Keratinocyte (primary cell): Measurements from ENCODE around the gene CD1E. TPM values are rescaled to one million over a fixed set of nuclear protein-coding genes. Genes with fewer than 3 reads are reported as not detected.

ENCODE experiments used
- DNase-seq: peaks from one replicate; pipeline ENCODE4 v3.0.0-alpha.2; 2011; ENCODE audit warnings: low read depth, missing footprints, low spot score
- FAIRE-seq: peaks from 2 replicates; lab custom pipeline; 2011; peaks lifted over from hg19 to GRCh38; lab: Jason Lieb, UNC
- H2AFZ ChIP-seq: 2 replicates; pipeline ENCODE4 v1.6.0; 2012; ENCODE audit warnings: low read length, control low read depth, inconsistent platforms; ENCODE audit not compliant: control insufficient read depth
- H3K27ac ChIP-seq: 2 replicates; pipeline ENCODE4 v1.5.1; 2011; ENCODE audit warnings: low read length; ENCODE audit not compliant: control insufficient read depth, insufficient read depth
- H3K27me3 ChIP-seq: 3 replicates; pipeline ENCODE4 v1.6.0; 2011; ENCODE audit warnings: low read length; ENCODE audit not compliant: control insufficient read depth, insufficient read depth; ENCODE audit errors: extremely low read depth
- H3K36me3 ChIP-seq, 2 experiments: 2 replicates in 1 of 2; 3 replicates in 1 of 2; pipeline ENCODE4 v1.5.1; 2011; ENCODE audit warnings: low read length in 2 of 2, mild to moderate bottlenecking in 1 of 2; ENCODE audit not compliant: control insufficient read depth in 2 of 2, insufficient read depth in 2 of 2; ENCODE audit errors: extremely low read depth in 1 of 2
- H3K4me1 ChIP-seq: 3 replicates; pipeline ENCODE4 v1.5.1; 2011; ENCODE audit warnings: low read length; ENCODE audit not compliant: control insufficient read depth, insufficient read depth; ENCODE audit errors: extremely low read depth
- H3K4me2 ChIP-seq: 3 replicates; pipeline ENCODE4 v1.6.0; 2011; ENCODE audit warnings: low read depth, low read length; ENCODE audit not compliant: control insufficient read depth, insufficient read depth; ENCODE audit errors: extremely low read depth
- H3K4me3 ChIP-seq, 3 experiments: fragments of 200-600 bp in 1 of 3; sonication (generic) in 1 of 3; 2 replicates in 2 of 3; 3 replicates in 1 of 3; pipeline ENCODE4 v1.5.1; 2011 to 2016; ENCODE audit warnings: low read length in 3 of 3, mild to moderate bottlenecking in 3 of 3, control low read depth in 2 of 3, inconsistent platforms in 1 of 3, low read depth in 1 of 3, mixed read lengths in 1 of 3, mixed run types in 1 of 3, moderate library complexity in 1 of 3; ENCODE audit not compliant: control insufficient read depth in 2 of 3, insufficient read depth in 2 of 3; ENCODE audit errors: extremely low read depth in 1 of 3
- H3K79me2 ChIP-seq: 2 replicates; pipeline ENCODE4 v1.6.0; 2012; ENCODE audit warnings: low read length; ENCODE audit not compliant: control insufficient read depth, insufficient read depth
- H3K9ac ChIP-seq: 3 replicates; pipeline ENCODE4 v1.6.0; 2011; ENCODE audit warnings: low read length; ENCODE audit not compliant: control insufficient read depth, insufficient read depth; ENCODE audit errors: extremely low read depth
- H3K9me1 ChIP-seq: 3 replicates; pipeline ENCODE4 v1.6.0; 2011; ENCODE audit warnings: low read length; ENCODE audit not compliant: control insufficient read depth, insufficient read depth; ENCODE audit errors: extremely low read depth
- H3K9me3 ChIP-seq: 2 replicates; pipeline ENCODE4 v1.5.1; 2012; ENCODE audit warnings: low read depth, low read length; ENCODE audit not compliant: control insufficient read depth
- H4K20me1 ChIP-seq: 3 replicates; pipeline ENCODE4 v1.6.0; 2011; ENCODE audit warnings: low read length; ENCODE audit not compliant: control insufficient read depth, insufficient read depth; ENCODE audit errors: extremely low read depth
- EZH2 ChIP-seq: IDR thresholded peaks from one replicate; pipeline ENCODE4 v1.6.1; 2012; ENCODE audit warnings: inconsistent platforms, mild to moderate bottlenecking, low read length, moderate library complexity
- dilution Hi-C: fragments of 300-500 bp; cut with MboI; formaldehyde crosslinking; loops from one replicate; pipeline ENCODE4 v1.7.0; 2020; ENCODE audit warnings: low sequenced_read_pairs; ENCODE audit not compliant: extremely low pct_ligation_motif_present
- polyA plus RNA-seq, 5 experiments: library from polyadenylated mRNA; depleted of rRNA in 3 of 5; stranded (reverse) in 3 of 5; stranded (forward) in 1 of 5; unstranded in 1 of 5; fragments of >200 nt; gene quantifications; 1 replicate in 1 of 5; 2 replicates in 3 of 5; 3 replicates in 1 of 5; pipeline versions ENCODE4 v1.2.1 to v1.2.3, GENCODE V29; 2011 to 2012; ENCODE audit warnings: missing spikeins in 2 of 5, low read depth in 1 of 5, low replicate concordance in 1 of 5
- TF ChIP-seq, protein P1 (sequence below), 3 experiments: IDR thresholded peaks in 1 of 3; conservative IDR thresholded peaks in 1 of 3; optimal IDR thresholded peaks in 1 of 3; 2 replicates in 2 of 3; 3 replicates in 1 of 3; pipeline versions ENCODE3 to v1.5.1; 2011; ENCODE audit warnings: low read length in 3 of 3, mild to moderate bottlenecking in 3 of 3, moderate library complexity in 2 of 3, control low read depth in 1 of 3, inconsistent platforms in 1 of 3; ENCODE audit not compliant: insufficient read depth in 2 of 3; ENCODE audit errors: extremely low read depth in 1 of 3

CD1E gene
- polyA plus RNA-seq, 1 donor (not counting 4 experiments of a cell fraction or from before 2014, with no cell fraction given) = not detected

DNA sequence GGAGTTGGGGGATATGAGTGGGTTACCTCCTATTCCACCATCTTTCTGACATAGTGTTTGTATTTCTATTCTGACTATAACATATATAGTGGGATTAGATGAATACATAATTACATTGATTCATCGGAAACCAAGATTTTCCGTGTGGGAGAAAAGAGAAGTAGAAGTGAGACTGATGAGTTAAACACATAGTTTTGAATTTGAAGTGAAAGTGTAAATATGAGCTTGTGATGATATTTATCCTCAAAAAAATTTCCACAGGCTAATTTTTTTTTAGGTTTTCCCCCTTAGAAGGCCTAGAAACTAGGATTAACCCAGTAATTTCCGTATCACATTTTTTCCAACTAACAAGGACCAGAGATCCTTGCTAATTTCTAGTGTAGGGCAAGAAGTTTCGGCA is 29.3 kb upstream of the CD1E start:
- no peaks in the 10 kb centered on the region for H3K79me2 ChIP-seq
- TF ChIP-seq, protein P1, sequence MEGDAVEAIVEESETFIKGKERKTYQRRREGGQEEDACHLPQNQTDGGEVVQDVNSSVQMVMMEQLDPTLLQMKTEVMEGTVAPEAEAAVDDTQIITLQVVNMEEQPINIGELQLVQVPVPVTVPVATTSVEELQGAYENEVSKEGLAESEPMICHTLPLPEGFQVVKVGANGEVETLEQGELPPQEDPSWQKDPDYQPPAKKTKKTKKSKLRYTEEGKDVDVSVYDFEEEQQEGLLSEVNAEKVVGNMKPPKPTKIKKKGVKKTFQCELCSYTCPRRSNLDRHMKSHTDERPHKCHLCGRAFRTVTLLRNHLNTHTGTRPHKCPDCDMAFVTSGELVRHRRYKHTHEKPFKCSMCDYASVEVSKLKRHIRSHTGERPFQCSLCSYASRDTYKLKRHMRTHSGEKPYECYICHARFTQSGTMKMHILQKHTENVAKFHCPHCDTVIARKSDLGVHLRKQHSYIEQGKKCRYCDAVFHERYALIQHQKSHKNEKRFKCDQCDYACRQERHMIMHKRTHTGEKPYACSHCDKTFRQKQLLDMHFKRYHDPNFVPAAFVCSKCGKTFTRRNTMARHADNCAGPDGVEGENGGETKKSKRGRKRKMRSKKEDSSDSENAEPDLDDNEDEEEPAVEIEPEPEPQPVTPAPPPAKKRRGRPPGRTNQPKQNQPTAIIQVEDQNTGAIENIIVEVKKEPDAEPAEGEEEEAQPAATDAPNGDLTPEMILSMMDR (optimal IDR thresholded peaks at IDR 0.05 in 1 of 3, IDR thresholded peaks at IDR 0.05 in 1 of 3, conservative IDR thresholded peaks at IDR 0.05 in 1 of 3; ENCODE audit: extremely low read depth in 1 of 3, insufficient read depth in 2 of 3, low read length in 3 of 3) = no peak
- TF ChIP-seq EZH2 = no peak
- dilution Hi-C loops = no loop called here
- H4K20me1 ChIP-seq = no peaks in the 10 kb centered on the region
- no peak overlapping the region for H3K27ac ChIP-seq
- no peak overlapping the region for H3K4me3 ChIP-seq
- no peaks in the 10 kb centered on the region for H3K9me3 ChIP-seq
- no peak overlapping the region for H2AFZ ChIP-seq
- DNase-seq (no peak), FAIRE-seq (no peak)
- H3K27me3 ChIP-seq = no peaks in the 10 kb centered on the region
- no peak overlapping the region for H3K9ac ChIP-seq
- no peak overlapping the region for H3K4me2 ChIP-seq
- H3K4me1 ChIP-seq = no peaks in the 10 kb centered on the region
- no peaks in the 10 kb centered on the region for H3K9me1 ChIP-seq
- no peaks in the 10 kb centered on the region for H3K36me3 ChIP-seq

DNA sequence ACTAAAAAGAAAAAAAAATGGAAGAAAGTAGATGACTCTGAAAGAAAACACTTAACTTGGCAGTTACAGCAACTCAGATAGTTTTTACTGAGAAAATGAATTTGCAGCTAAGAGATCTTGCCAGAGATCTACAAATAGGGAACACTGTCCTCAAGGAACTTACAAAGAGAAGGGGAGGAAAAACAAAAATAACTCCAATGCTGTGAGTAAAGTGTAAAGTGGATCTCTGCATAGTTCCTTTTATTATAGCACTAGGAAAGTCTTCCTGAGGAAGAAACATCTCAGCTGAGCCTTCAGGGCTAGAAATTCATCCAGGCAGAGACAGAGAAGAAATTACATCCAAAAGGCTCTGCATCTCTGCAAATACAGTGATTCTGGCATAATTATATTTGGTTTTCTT is 26.2 kb upstream of the CD1E start:
- no peaks in the 10 kb centered on the region for H3K9me1 ChIP-seq
- no peaks in the 10 kb centered on the region for H3K36me3 ChIP-seq
- no peak overlapping the region for H3K4me2 ChIP-seq
- no peaks in the 10 kb centered on the region for H3K9me3 ChIP-seq
- no peaks in the 10 kb centered on the region for H3K4me1 ChIP-seq
- DNase-seq (no peak), FAIRE-seq (no peak)
- H4K20me1 ChIP-seq = no peaks in the 10 kb centered on the region
- no peak overlapping the region for H3K9ac ChIP-seq
- H3K27me3 ChIP-seq = no peaks in the 10 kb centered on the region
- H2AFZ ChIP-seq = no peak overlapping the region
- no peak overlapping the region for H3K4me3 ChIP-seq
- no peaks in the 10 kb centered on the region for H3K79me2 ChIP-seq
- no peak for TF ChIP-seq EZH2
- TF ChIP-seq, protein P1 (optimal IDR thresholded peaks at IDR 0.05 in 1 of 3, IDR thresholded peaks at IDR 0.05 in 1 of 3, conservative IDR thresholded peaks at IDR 0.05 in 1 of 3; ENCODE audit: extremely low read depth in 1 of 3, insufficient read depth in 2 of 3, low read length in 3 of 3) = no peak
- dilution Hi-C loops = no loop called here
- H3K27ac ChIP-seq = no peak overlapping the region
